ENCODE measurements around the gene KCNK13.

- TF ChIP-seq POLR2A (IDR thresholded peaks at IDR 0.05; ENCODE audit: low read depth, low read length) (no peak), POLR2AphosphoS5 (IDR thresholded peaks at IDR 0.05; ENCODE audit: low read depth, low read length) (no peak), TAF1 (IDR thresholded peaks at IDR 0.05; ENCODE audit: low read depth, low read length) (no peak), PAX5 (IDR thresholded peaks at IDR 0.05; ENCODE audit: insufficient read depth, low read length, severe bottlenecking) (no peak), POU2F2 (IDR thresholded peaks at IDR 0.05; ENCODE audit: low read depth, low read length) (no peak)
These were observed 54.6 kb downstream of the KCNK13 start for GRCh38 chr14:90116444-90116843.
